ENCODE data around the gene CASQ2. TPM values are rescaled to one million over a fixed set of nuclear protein-coding genes. Genes with fewer than 3 reads are reported as not detected.

The CASQ2 gene
- total and polyA plus RNA-seq, 2 of the 4 experiments (the other 2 are of a cell fraction): not detected

DNA sequence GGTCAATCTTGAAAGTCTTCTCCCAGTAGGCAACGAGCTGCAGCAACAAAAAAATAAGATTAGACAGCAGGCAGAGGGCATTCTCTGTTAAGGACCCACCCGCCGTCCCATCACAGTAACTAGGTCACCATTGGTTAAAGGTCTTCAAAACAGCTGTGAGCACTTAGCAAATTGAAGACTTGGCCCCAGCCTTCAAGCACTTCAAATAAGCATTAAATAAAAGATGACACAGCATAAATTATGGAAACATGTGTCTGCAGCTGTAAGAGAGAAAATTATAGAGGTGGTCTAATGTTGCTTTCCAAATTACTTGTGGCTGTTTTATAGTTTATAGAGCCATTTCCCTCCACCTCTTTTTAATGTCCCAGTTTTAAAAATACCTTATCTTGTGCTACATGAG lies 65.6 kb downstream of the CASQ2 start:
- Histone ChIP-seq H2BK20ac (ENCODE audit: low read depth, low read length) (no peak overlapping the region), H2AK5ac (ENCODE audit: low read depth, low read length) (no peak overlapping the region), H3K4me3 (ENCODE audit: insufficient read depth, low read depth, low read length) (no peak overlapping the region), H3K4me1 (ENCODE audit: control insufficient read depth, insufficient read depth, low read length) (no peaks in the 10 kb centered on the region), H3K23ac (ENCODE audit: low read depth, low read length) (no peak overlapping the region), H2AFZ (replicated peaks; ENCODE audit: low read length, poor library complexity) (no peak overlapping the region), H4K8ac (ENCODE audit: low read depth in 2 of 2, low read length in 2 of 2) (no peak overlapping the region), H4K91ac (ENCODE audit: insufficient read depth, low read depth, low read length) (no peak overlapping the region), H3K9me1 (ENCODE audit: insufficient read depth, low read length) (no peaks in the 10 kb centered on the region), H2BK15ac (ENCODE audit: low read depth, low read length) (no peak overlapping the region), H4K20me1 (ENCODE audit: insufficient read depth, low read length) (no peaks in the 10 kb centered on the region), H3K4ac (ENCODE audit: low read depth, low read length) (no peak overlapping the region), H3K27me3 (ENCODE audit: control insufficient read depth, insufficient read depth, low read length) (peaks cover 15% of the 10 kb centered on the region), H2AK9ac (replicated peaks; ENCODE audit: low read depth, low read length, poor library complexity) (no peak overlapping the region), H4K5ac (ENCODE audit: low read depth, low read length) (no peak overlapping the region), H3K18ac (ENCODE audit: low read depth, low read length) (no peak overlapping the region), H2BK5ac (ENCODE audit: low read depth, low read length, poor library complexity, severe bottlenecking) (no peak overlapping the region), H3K36me3 (ENCODE audit: control insufficient read depth, insufficient read depth, low read length) (no peaks in the 10 kb centered on the region), H3K9me3 (ENCODE audit: control insufficient read depth, insufficient read depth, low read length) (no peaks in the 10 kb centered on the region), H3K14ac (replicated peaks; ENCODE audit: low read depth, low read length) (no peak overlapping the region), H3K56ac (ENCODE audit: extremely low read depth, insufficient read depth, low read length) (no peak overlapping the region), H3K27ac (ENCODE audit: insufficient read depth, low read length) (no peak overlapping the region), H3K79me1 (ENCODE audit: low read depth in 1 of 2, low read length in 2 of 2) (no peaks in the 10 kb centered on the region), H2BK120ac (ENCODE audit: low read depth, low read length) (no peak overlapping the region), H3K4me2 (ENCODE audit: low read depth, low read length) (no peak overlapping the region), H3K9ac (ENCODE audit: low read depth, low read length) (no peak overlapping the region)
- no peak for DNase-seq
- CTCF ChIA-PET: interaction anchor here (1.5 kb wide), 1 partner anchor 95 kb away, joined by 6 read pairs; no protein-coding TSS in a partner anchor
- POLR2A ChIA-PET (ENCODE audit: unreplicated experiment): no interaction called here
- peak; percentile 45; the same call in 1 of the 2 replicates for TF ChIP-seq NFE2L2 (IDR thresholded peaks at IDR 0.05; ENCODE audit: low read depth, low read length)
- TF ChIP-seq RAD21 (IDR thresholded peaks at IDR 0.05; ENCODE audit: low read length): no peak
- TF ChIP-seq MAFK (IDR thresholded peaks at IDR 0.05; ENCODE audit: low read depth, low read length): peak; percentile 82
- intact Hi-C loops (cut with micrococcal nuclease): no loop called here
- dilution Hi-C loops (cut with HindIII; ENCODE audit: low sequenced_read_pairs, unreplicated experiment): no loop called here
- in situ Hi-C loops (cut with MboI; ENCODE audit: low sequenced_read_pairs): no loop called here
- 50% methylated on average over 2 of the region's 3 CpGs; no CpG with 5 or more reads in 1 of the 2 experiments for WGBS, 2 experiments (ENCODE audit: extremely low coverage in 2 of 2, insufficient read length in 1 of 2)
- no peak for ATAC-seq (ENCODE audit: low read depth)
- BruUV-seq (replicated peaks): no TSS peak

All from IMR-90 (cell line).